Measurements from ENCODE around the gene UVRAG. TPM values are rescaled to one million over a fixed set of nuclear protein-coding genes. Genes with fewer than 3 reads are reported as not detected.

UVRAG gene
- total and polyA plus RNA-seq, 4 donors = 4.4 to 15.1 (median 10.0) TPM

DNA sequence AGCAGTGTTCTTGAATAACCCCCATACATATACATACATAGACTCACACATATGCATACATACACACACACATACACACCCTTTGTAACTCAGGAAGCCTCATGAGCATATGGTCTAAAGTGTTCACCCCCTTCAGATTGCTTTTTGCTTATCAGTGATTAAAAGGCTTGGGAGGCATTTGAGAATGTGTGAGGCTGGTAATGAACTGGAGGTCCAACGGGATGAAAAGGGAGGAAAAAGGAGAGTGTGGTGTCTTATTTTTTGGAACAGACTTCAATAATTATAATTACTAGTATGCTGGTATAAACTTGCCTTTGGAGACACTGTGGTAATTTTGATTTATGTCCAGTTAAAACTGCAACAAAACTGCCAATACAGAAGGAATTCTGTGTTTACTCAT, 124.5 kb downstream of the UVRAG start (continued):
- TF ChIP-seq GABPA (IDR thresholded peaks at IDR 0.05 in 1 of 2, conservative IDR thresholded peaks at IDR 0.05 in 1 of 2) (no peak), YY1 (IDR thresholded peaks at IDR 0.05) (no peak), JUND (IDR thresholded peaks at IDR 0.05) (no peak), FOXA2 (IDR thresholded peaks at IDR 0.05) (no peak), RAD21 (IDR thresholded peaks at IDR 0.05) (no peak), RXRA (IDR thresholded peaks at IDR 0.05) (no peak)
- TF ChIP-seq, protein P1, sequence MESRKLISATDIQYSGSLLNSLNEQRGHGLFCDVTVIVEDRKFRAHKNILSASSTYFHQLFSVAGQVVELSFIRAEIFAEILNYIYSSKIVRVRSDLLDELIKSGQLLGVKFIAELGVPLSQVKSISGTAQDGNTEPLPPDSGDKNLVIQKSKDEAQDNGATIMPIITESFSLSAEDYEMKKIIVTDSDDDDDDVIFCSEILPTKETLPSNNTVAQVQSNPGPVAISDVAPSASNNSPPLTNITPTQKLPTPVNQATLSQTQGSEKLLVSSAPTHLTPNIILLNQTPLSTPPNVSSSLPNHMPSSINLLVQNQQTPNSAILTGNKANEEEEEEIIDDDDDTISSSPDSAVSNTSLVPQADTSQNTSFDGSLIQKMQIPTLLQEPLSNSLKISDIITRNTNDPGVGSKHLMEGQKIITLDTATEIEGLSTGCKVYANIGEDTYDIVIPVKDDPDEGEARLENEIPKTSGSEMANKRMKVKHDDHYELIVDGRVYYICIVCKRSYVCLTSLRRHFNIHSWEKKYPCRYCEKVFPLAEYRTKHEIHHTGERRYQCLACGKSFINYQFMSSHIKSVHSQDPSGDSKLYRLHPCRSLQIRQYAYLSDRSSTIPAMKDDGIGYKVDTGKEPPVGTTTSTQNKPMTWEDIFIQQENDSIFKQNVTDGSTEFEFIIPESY (IDR thresholded peaks at IDR 0.05) = no peak

GRCh38 chr11:75939992-75940391, 125.0 kb downstream of the UVRAG start:
- Histone ChIP-seq H3K9ac (ENCODE audit: low read depth in 1 of 2, low read length in 2 of 2) (no peak overlapping the region), H3K4me3 (ENCODE audit: low read depth in 1 of 3, low read length in 3 of 3) (no peak overlapping the region), H3K27ac (ENCODE audit: low read depth in 1 of 2, low read length in 2 of 2) (no peak overlapping the region), H3K27me3 (ENCODE audit: control insufficient read depth in 4 of 4, insufficient read depth in 4 of 4, low read length in 3 of 4) (no peaks in the 10 kb centered on the region), H3K4me1 (ENCODE audit: control insufficient read depth in 4 of 4, insufficient read depth in 4 of 4, low read length in 3 of 4) (no peaks in the 10 kb centered on the region), H3K36me3 (ENCODE audit: control insufficient read depth in 4 of 4, insufficient read depth in 3 of 4, low read depth in 1 of 4, low read length in 3 of 4) (no peaks in the 10 kb centered on the region), H3K9me3 (ENCODE audit: control insufficient read depth in 4 of 4, low read length in 3 of 4) (no peaks in the 10 kb centered on the region)
- TF ChIP-seq RAD21 (IDR thresholded peaks at IDR 0.05) (no peak), JUND (IDR thresholded peaks at IDR 0.05) (no peak), SP1 (IDR thresholded peaks at IDR 0.05) (no peak), FOXA2 (IDR thresholded peaks at IDR 0.05) (no peak)
- no peak for DNase-seq (ENCODE audit: low spot score)
- 76% methylated on average over 1 of the region's 1 CpG for WGBS

DNA sequence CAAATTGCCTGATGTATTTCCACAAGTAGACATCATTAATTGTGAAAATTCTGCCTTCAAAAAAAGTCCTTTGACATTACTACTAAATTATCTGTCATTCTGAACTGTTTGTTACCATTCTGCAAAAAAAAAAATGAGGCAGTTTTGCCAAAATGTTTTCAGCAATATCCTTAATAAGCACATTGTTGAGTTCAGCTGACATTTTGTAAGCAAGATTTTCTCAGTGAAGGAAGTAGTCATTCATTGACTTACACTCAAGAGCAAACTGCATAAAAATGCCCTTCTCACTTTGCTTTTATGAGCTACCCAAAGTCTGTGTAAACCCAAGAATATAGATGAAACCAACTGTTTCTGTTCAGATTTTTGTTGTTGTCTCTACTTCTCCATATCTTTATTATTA, 125.9 kb downstream of the UVRAG start:
- H3K27me3 ChIP-seq (ENCODE audit: control insufficient read depth in 4 of 4, insufficient read depth in 4 of 4, low read length in 3 of 4) = no peaks in the 10 kb centered on the region
- TF ChIP-seq, protein P2, sequence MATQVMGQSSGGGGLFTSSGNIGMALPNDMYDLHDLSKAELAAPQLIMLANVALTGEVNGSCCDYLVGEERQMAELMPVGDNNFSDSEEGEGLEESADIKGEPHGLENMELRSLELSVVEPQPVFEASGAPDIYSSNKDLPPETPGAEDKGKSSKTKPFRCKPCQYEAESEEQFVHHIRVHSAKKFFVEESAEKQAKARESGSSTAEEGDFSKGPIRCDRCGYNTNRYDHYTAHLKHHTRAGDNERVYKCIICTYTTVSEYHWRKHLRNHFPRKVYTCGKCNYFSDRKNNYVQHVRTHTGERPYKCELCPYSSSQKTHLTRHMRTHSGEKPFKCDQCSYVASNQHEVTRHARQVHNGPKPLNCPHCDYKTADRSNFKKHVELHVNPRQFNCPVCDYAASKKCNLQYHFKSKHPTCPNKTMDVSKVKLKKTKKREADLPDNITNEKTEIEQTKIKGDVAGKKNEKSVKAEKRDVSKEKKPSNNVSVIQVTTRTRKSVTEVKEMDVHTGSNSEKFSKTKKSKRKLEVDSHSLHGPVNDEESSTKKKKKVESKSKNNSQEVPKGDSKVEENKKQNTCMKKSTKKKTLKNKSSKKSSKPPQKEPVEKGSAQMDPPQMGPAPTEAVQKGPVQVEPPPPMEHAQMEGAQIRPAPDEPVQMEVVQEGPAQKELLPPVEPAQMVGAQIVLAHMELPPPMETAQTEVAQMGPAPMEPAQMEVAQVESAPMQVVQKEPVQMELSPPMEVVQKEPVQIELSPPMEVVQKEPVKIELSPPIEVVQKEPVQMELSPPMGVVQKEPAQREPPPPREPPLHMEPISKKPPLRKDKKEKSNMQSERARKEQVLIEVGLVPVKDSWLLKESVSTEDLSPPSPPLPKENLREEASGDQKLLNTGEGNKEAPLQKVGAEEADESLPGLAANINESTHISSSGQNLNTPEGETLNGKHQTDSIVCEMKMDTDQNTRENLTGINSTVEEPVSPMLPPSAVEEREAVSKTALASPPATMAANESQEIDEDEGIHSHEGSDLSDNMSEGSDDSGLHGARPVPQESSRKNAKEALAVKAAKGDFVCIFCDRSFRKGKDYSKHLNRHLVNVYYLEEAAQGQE (IDR thresholded peaks at IDR 0.05) = no peak
- TF ChIP-seq RXRA (IDR thresholded peaks at IDR 0.05) = no peak
- no peak for TF ChIP-seq MAX (IDR thresholded peaks at IDR 0.05)
- no peak for TF ChIP-seq HNF4G (IDR thresholded peaks at IDR 0.05)
- TF ChIP-seq, protein P1 (IDR thresholded peaks at IDR 0.05) = no peak
- no peak for TF ChIP-seq FOXA2 (IDR thresholded peaks at IDR 0.05)
- TF ChIP-seq, protein P3, sequence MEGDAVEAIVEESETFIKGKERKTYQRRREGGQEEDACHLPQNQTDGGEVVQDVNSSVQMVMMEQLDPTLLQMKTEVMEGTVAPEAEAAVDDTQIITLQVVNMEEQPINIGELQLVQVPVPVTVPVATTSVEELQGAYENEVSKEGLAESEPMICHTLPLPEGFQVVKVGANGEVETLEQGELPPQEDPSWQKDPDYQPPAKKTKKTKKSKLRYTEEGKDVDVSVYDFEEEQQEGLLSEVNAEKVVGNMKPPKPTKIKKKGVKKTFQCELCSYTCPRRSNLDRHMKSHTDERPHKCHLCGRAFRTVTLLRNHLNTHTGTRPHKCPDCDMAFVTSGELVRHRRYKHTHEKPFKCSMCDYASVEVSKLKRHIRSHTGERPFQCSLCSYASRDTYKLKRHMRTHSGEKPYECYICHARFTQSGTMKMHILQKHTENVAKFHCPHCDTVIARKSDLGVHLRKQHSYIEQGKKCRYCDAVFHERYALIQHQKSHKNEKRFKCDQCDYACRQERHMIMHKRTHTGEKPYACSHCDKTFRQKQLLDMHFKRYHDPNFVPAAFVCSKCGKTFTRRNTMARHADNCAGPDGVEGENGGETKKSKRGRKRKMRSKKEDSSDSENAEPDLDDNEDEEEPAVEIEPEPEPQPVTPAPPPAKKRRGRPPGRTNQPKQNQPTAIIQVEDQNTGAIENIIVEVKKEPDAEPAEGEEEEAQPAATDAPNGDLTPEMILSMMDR (IDR thresholded peaks at IDR 0.05; ENCODE audit: low read depth, low read length, missing input control) = no peak
- no peak for TF ChIP-seq YY1 (IDR thresholded peaks at IDR 0.05)
- TF ChIP-seq TAF1 (conservative IDR thresholded peaks at IDR 0.05) = no peak
- no peak for TF ChIP-seq SP1 (IDR thresholded peaks at IDR 0.05)
- TF ChIP-seq JUND (IDR thresholded peaks at IDR 0.05) = no peak
- TF ChIP-seq RAD21 (IDR thresholded peaks at IDR 0.05) = no peak
- no peak for TF ChIP-seq FOXA1 (IDR thresholded peaks at IDR 0.05)
- DNase-seq (ENCODE audit: low spot score) = no peak
- no peaks in the 10 kb centered on the region for H3K36me3 ChIP-seq (ENCODE audit: control insufficient read depth in 4 of 4, insufficient read depth in 3 of 4, low read depth in 1 of 4, low read length in 3 of 4)
- no peak overlapping the region for H3K9ac ChIP-seq (ENCODE audit: low read depth in 1 of 2, low read length in 2 of 2)
- H3K9me3 ChIP-seq (ENCODE audit: control insufficient read depth in 4 of 4, low read length in 3 of 4) = no peaks in the 10 kb centered on the region
- no peak overlapping the region for H3K27ac ChIP-seq (ENCODE audit: low read depth in 1 of 2, low read length in 2 of 2)
- peaks cover 0 to 3% (median 1%) of the 10 kb centered on the region in 4 donors for H3K4me1 ChIP-seq (ENCODE audit: control insufficient read depth in 4 of 4, insufficient read depth in 4 of 4, low read length in 3 of 4)
- no peak overlapping the region for H3K4me3 ChIP-seq (ENCODE audit: low read depth in 1 of 3, low read length in 3 of 3)
